Type B pancreatic cell (in vitro differentiated cells): ENCODE results near the gene XRRA1. TPM values are rescaled to one million over a fixed set of nuclear protein-coding genes. Genes with fewer than 3 reads are reported as not detected.
"Not testable (repeated sequence)": the region's sequence is repeated elsewhere in the genome, so short reads cannot be mapped to it uniquely, and the experiment has no call there.

ENCODE experiments used
- DNase-seq: peaks from one replicate; pipeline ENCODE4 v3.0.0; 2021; ENCODE audit warnings: mixed read lengths; ENCODE audit not compliant: unreplicated experiment; ENCODE audit errors: extremely low spot score
- H3K27ac Mint-ChIP-seq: 2 replicates; pipeline ENCODE4 v1.8.0; 2021; ENCODE audit warnings: mild to moderate bottlenecking, mixed read lengths
- H3K27me3 Mint-ChIP-seq: 2 replicates; pipeline ENCODE4 v1.8.0; 2021; ENCODE audit warnings: mixed read lengths
- H3K36me3 Mint-ChIP-seq: 2 replicates; pipeline ENCODE4 v1.8.0; 2021; ENCODE audit warnings: mixed read lengths
- H3K4me1 Mint-ChIP-seq: one replicate; pipeline ENCODE4 v1.8.0; 2021; ENCODE audit warnings: mixed read lengths; ENCODE audit not compliant: unreplicated experiment
- H3K4me3 Mint-ChIP-seq: 2 replicates; pipeline ENCODE4 v1.8.0; 2021; ENCODE audit warnings: mild to moderate bottlenecking, mixed read lengths
- H3K9me3 Mint-ChIP-seq: 2 replicates; pipeline ENCODE4 v1.8.0; 2021; ENCODE audit warnings: mixed read lengths
- total RNA-seq: library from RNA; stranded (reverse); gene quantifications from 2 replicates; pipeline ENCODE4 v1.2.1, GENCODE V29; 2021; ENCODE audit warnings: low replicate concordance
- TF ChIP-seq, protein P1 (sequence below): fragments of 200-600 bp; sonication (generic); conservative IDR thresholded peaks from 2 replicates; pipeline ENCODE4 v1.5.0; 2021; ENCODE audit warnings: antibody characterized with exemption, mild to moderate bottlenecking

The XRRA1 gene
- total RNA-seq, 1 donor from 2014 or later = 8.8 TPM

DNA sequence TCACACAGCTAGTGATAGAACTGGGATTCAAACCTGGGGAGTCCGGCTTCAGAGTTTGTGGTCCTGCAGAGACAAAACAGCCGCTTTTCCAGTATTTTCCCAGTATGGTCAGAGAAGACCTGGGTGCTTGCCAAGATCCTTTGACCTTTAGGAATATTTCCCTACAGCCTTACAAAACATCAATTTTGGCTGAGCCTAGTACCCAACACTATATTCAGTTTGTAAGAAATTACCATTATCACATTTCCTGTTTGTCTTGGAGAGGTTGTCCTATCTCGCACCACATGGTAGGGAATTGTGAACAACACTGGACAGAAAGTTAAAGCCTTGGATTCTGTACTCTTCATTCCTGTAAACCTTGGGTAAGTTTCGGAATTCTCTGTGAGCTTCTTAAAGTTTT lies 29.1 kb upstream of the XRRA1 start:
- Mint-ChIP-seq H3K36me3 (peaks cover 43% of the 10 kb centered on the region), H3K4me3 (no peak overlapping the region), H3K27me3 (no peaks in the 10 kb centered on the region), H3K9me3 (no peaks in the 10 kb centered on the region), H3K4me1 (no peaks in the 10 kb centered on the region), H3K27ac (no peak overlapping the region)
- no peak for DNase-seq
- TF ChIP-seq, protein P1, sequence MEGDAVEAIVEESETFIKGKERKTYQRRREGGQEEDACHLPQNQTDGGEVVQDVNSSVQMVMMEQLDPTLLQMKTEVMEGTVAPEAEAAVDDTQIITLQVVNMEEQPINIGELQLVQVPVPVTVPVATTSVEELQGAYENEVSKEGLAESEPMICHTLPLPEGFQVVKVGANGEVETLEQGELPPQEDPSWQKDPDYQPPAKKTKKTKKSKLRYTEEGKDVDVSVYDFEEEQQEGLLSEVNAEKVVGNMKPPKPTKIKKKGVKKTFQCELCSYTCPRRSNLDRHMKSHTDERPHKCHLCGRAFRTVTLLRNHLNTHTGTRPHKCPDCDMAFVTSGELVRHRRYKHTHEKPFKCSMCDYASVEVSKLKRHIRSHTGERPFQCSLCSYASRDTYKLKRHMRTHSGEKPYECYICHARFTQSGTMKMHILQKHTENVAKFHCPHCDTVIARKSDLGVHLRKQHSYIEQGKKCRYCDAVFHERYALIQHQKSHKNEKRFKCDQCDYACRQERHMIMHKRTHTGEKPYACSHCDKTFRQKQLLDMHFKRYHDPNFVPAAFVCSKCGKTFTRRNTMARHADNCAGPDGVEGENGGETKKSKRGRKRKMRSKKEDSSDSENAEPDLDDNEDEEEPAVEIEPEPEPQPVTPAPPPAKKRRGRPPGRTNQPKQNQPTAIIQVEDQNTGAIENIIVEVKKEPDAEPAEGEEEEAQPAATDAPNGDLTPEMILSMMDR = no peak

DNA sequence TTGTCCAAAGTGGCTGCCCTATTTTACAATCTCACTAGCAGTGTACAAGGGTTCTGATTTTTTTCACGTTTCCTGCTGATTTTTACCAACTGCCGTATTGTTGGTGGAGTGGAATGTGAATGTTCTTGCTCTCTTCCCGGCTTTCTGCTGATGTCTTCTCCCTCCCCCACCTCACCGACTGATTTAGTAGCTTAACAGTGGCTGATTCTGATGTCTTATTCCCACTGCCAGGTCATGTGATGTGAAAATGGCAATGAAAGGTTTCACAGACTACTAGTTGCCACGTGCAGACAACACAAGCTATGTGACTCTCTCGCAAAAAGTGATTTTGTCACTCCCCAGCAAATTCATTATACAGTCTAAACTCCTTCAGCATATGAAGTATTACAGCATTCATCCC lies 22.5 kb upstream of the XRRA1 start:
- H3K9me3 Mint-ChIP-seq = no peaks in the 10 kb centered on the region
- H3K4me1 Mint-ChIP-seq = no peaks in the 10 kb centered on the region
- H3K27ac Mint-ChIP-seq = no peak overlapping the region
- DNase-seq = no peak
- no peak overlapping the region for H3K4me3 Mint-ChIP-seq
- peaks cover 40% of the 10 kb centered on the region for H3K36me3 Mint-ChIP-seq
- TF ChIP-seq, protein P1 = no peak
- no peaks in the 10 kb centered on the region for H3K27me3 Mint-ChIP-seq

- DNase-seq = no peak
- peaks cover 36% of the 10 kb centered on the region for H3K36me3 Mint-ChIP-seq
- no peaks in the 10 kb centered on the region for H3K27me3 Mint-ChIP-seq
- TF ChIP-seq, protein P1 = no peak
- H3K9me3 Mint-ChIP-seq = no peaks in the 10 kb centered on the region
- H3K27ac Mint-ChIP-seq = no peak overlapping the region
- H3K4me3 Mint-ChIP-seq = no peak overlapping the region
- no peaks in the 10 kb centered on the region for H3K4me1 Mint-ChIP-seq
Observed at GRCh38 chr11:74970852-74971395, 22.0 kb upstream of the XRRA1 start.

DNA sequence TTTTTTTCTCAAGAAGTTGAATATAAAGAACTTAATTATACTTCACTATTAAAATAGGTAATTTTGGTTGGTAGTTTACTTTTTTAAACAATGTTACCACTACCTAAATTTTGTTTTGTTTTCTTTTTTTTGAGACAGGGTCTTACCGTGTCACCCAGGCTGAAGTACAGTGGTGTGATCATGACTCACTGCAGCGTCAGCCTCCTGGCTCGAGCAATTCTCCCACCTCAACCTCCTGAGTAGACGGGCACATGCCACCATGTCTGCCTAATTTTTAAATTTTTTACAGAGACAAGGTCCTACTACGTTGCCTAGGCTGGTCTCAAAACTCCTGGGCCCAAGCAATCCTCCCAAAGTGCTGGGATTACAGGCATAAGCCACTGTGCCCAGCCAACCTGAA lies 17.8 kb upstream of the XRRA1 start:
- H3K4me1 Mint-ChIP-seq = peaks cover 6% of the 10 kb centered on the region
- peaks cover 13% of the 10 kb centered on the region for H3K36me3 Mint-ChIP-seq
- no peaks in the 10 kb centered on the region for H3K9me3 Mint-ChIP-seq
- TF ChIP-seq, protein P1 = no peak
- H3K4me3 Mint-ChIP-seq = no peak overlapping the region
- no peaks in the 10 kb centered on the region for H3K27me3 Mint-ChIP-seq
- DNase-seq = no peak
- H3K27ac Mint-ChIP-seq = no peak overlapping the region

- H3K4me3 Mint-ChIP-seq, H3K36me3 Mint-ChIP-seq, DNase-seq, H3K27me3 Mint-ChIP-seq, H3K9me3 Mint-ChIP-seq, H3K27ac Mint-ChIP-seq: not testable (repeated sequence)
- peaks cover 24% of the 10 kb centered on the region for H3K4me1 Mint-ChIP-seq
Observed at GRCh38 chr11:74960128-74960527, 11.2 kb upstream of the XRRA1 start.

GRCh38 chr11:74957937-74958629 lies 9.2 kb upstream of the XRRA1 start:
- Mint-ChIP-seq H3K27ac (no peak overlapping the region), H3K36me3 (peaks cover 8% of the 10 kb centered on the region), H3K27me3 (no peaks in the 10 kb centered on the region), H3K9me3 (no peaks in the 10 kb centered on the region), H3K4me3 (no peak overlapping the region), H3K4me1 (peaks cover 18% of the 10 kb centered on the region)
- DNase-seq = no peak
- TF ChIP-seq, protein P1 = no peak
